Right hindlimb (tissue), 1 donor: ENCODE measurements around the gene TMEM44.
A peak's percentile ranks its signal among the peaks of the same experiment; 100 is the strongest.

Experiments
- DNase-seq: peaks from one replicate; pipeline ENCODE4 v3.0.0-alpha.2; 2018

TMEM44 gene, protein sequence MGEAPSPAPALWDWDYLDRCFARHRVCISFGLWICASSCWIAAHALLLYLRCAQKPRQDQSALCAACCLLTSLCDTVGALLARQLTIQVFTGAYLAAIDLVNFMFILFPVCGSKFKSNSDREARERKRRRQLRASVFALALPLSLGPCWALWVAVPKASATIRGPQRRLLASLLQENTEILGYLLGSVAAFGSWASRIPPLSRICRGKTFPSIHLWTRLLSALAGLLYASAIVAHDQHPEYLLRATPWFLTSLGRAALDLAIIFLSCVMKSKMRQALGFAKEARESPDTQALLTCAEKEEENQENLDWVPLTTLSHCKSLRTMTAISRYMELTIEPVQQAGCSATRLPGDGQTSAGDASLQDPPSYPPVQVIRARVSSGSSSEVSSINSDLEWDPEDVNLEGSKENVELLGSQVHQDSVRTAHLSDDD

DNA sequence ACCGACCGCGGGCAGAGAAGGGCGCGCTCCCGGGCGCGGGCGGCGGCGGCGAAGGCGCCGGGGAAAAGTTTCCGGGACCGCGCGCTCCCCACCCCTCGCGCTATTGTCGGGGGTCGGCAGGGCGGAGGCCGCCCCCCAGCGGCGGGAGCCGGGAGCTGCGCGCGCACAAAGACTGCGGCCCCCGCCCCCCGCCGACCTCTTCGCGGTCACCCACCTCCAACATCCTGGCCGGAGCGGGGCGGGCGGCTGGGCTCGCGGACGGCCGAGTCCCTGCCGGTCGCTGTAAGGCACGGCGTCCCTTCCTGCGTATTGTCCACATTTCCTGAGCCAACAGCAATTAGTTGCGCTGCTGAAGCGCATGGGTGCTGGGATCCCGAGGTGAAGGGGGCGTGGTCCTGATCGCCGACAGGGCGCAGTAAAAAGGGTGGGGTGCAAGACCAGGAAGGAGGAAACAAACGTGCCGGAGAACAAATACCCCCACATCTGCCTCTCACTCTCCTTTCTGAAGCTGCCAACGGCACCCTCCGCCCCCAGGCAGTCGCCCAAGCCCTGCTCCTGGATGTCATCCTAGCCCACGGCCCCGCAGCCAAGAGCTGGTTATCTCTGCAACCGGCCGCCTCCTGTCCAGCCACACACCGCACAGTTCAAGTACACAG is at the start of gene TMEM44:
Gene TMEM44, minus strand, starts transcription at position 71 of the 656 bp plus-strand sequence. CDS start 204 bp downstream, outside the sequence.
- peak; percentile 86 for DNase-seq

- peak; percentile 85 for DNase-seq
These were observed 49.6 kb upstream of the TMEM44 start for GRCh38 chr3:194682694-194683310.

DNA sequence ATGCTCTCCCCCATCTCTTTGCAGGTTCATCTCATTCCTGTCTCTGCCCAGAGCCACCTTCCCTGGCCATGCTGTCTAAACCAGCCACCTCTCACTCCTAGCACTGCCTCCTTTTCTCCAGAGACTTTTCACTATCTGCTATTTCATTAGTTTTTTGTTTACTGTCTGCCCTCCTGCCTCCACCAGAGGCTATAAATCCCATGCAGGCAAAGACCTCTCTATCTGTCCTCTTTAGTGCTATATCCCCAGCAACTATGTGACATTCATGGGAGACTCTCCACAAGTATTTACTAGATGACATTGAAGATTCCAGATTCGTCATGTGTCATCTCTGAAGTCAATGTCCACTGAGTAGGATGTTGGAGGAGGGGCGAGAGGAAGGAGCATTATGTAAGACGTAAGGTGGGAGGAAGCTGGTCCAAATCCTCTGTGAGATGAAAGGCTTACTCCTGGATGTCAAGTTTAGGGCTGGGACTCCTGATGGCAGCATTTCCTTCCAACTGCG is 49.0 kb upstream of the TMEM44 start:
- no peak for DNase-seq

- DNase-seq, result no peak
These were observed 47.8 kb upstream of the TMEM44 start for GRCh38 chr3:194680888-194681615.

DNA sequence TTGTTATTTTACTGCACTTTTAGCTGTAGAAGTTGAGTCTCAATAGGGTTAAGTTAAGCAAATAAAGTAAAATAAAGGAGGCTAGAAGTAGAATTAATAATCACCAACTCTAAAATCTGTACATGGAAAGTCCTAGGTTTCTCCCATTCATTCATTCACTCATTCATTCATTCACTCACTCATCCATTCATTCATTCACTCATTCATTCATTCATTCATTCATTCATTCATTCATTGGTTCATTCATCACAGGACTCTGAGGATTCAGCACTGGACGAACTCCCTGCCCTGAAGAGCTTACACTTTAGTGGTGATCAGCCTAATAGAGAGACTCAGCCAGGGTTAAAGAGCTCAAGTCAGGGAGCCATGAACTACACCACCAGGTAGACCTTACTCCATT is 43.3 kb upstream of the TMEM44 start:
- no peak for DNase-seq

DNA sequence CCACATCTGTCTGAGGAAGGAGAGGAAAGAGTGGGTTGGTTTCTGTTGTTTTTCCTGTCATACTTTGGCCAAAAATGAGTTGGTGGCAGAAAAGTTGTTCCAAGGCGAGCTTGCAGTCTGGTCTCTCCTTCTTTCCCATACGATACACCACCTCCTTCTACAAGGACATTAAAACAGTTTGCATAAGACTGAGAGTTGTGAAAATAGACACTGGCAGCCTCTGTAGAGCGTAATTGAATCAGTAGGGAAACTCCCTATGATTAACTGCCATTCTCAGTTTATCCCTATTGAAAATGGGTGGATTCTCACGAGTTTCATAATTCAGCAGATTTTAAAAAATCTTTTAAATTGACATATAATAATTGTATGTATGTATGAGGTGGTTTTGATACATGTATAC is 42.5 kb upstream of the TMEM44 start:
- DNase-seq, result no peak

DNA sequence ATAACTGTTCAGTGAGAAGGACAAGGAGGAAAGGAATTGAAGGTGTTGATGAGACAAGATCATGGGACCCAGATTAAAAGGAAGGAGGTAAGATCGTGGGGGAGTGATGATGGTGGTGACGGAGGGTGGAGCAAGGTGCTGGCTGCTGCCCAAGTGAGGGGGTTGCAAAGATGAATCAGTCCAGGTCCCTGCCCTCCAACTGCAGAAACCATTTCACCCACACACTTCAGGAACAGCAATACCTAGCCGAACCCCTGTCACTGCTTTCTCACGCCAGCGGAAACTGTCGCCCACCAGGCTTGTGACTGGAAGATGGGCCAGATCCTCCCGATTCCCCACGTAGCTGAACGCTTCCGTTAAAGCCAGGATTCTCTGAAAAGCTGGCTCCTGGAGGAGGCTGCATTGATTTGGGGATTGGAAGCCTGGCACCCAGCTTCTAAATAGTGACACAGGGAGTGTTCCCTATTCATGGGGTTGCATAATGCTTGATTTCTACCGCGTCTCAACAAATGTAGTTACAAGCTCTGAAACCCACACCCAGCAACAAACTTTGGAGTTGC is 41.9 kb upstream of the TMEM44 start:
- DNase-seq, result no peak

GRCh38 chr3:194673761-194674160 is 40.5 kb upstream of the TMEM44 start:
- DNase-seq, result no peak

GRCh38 chr3:194672876-194673275 is 39.7 kb upstream of the TMEM44 start:
- no peak for DNase-seq

DNA sequence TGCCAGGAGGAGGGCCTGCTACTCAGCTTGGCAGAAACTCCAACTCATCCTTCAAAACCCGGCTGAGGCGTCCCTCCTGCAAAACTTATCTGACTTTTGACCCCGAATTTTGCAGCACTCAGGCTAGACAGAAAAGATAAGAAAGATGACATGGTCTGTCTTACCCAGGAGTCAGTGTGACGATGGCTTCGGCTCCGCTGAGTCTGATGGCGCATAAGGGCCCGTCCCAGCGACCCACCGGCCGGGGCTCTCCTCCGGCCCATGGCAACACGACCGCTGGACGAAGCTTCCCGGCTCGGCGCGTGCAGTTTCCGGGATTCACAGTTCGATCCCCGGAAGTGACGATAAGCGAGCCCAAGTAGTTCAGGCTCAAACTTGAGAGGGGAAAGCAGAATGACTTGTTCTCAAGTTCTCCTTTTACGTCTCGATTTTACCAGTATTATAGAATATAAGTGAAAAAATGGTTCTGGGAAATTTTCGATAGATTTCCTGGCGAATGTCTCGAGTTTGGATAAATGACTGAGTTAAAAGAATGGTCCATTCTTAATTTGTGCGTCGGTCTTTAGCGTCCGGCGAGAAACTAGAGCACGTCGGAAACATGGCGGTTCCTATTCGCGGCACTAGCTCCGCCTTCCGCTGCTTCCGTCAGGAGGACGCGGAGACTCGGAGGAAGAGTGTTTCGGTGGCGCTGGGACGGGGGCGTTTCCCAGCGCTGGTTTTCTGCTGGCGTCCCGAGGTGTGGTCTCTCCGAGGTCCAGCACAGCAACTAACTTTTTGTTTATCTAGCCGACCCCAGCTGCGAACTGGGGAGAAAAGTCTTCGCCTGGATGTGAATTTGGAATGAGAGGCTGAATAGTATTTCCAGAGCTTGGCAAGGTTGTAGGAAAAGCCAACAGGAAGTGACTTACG is 38.9 kb upstream of the TMEM44 start, which contains the start of gene LSG1:
Gene LSG1, minus strand, starts transcription at position 292 of the 909 bp plus-strand sequence. Its CDS starts 29 bp downstream, at position 263.
- DNase-seq, result peak; percentile 95

DNA sequence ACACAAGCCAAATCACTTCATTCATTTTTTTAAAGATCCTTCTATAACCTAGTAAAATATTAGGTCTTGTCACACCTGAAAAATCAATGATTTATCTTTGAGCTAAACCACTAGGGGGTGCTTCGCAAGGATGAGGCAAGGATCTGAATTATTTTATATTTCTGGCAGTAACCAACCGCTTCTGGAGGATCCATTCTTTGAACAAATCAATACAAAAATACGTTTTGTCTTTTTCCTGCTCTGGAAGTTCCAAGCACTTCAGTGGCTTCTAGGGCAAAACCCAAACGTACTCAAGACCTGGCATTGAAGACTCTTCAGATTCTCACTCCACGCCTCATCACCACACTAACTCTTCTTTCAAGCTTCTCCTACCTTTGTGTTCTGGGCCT is 38.3 kb upstream of the TMEM44 start:
- no peak for DNase-seq

- no peak for DNase-seq
These were observed 34.1 kb upstream of the TMEM44 start for GRCh38 chr3:194667363-194667762.

GRCh38 chr3:194664857-194665256 is 31.6 kb upstream of the TMEM44 start:
- DNase-seq, result no peak

DNA sequence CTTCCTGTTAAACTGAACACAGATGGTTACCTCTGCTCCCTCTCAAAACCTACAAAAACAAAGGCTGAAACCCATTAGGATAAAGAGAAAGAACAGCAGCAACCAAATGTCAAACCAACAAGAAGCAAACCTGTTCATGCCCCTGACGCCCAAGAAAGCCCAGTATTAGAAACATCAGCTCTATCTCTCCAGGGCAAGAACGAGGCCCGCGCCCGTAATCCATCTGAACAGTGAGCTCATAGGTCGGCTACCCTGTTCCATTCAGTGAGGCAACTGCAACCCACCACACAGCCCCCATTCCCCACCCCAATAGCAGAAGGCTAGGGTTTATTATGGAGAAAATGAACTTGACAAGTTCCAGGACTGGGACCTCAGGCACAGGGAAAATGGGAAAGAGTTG is 28.7 kb upstream of the TMEM44 start:
- DNase-seq, result no peak

DNA sequence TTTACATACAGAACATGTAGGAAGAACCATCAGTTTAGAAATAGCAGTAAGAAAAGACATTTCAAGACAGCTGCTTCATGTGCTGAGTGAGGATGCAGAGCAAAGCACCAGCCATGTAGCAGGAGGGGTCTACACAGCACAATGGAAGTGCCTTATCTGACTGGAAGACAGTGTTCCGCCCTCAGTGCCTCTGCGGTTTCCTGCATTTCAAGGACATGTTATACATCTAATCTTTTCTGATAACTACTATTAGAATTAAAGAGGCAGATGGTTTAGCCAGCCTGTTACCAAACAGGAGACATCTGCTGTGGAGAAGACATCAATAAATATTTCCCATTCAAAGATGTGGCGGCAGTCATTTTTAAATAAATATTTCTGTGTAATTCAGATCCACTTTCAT is 28.2 kb upstream of the TMEM44 start:
- no peak for DNase-seq

GRCh38 chr3:194659778-194660177 is 26.6 kb upstream of the TMEM44 start:
- no peak for DNase-seq

DNA sequence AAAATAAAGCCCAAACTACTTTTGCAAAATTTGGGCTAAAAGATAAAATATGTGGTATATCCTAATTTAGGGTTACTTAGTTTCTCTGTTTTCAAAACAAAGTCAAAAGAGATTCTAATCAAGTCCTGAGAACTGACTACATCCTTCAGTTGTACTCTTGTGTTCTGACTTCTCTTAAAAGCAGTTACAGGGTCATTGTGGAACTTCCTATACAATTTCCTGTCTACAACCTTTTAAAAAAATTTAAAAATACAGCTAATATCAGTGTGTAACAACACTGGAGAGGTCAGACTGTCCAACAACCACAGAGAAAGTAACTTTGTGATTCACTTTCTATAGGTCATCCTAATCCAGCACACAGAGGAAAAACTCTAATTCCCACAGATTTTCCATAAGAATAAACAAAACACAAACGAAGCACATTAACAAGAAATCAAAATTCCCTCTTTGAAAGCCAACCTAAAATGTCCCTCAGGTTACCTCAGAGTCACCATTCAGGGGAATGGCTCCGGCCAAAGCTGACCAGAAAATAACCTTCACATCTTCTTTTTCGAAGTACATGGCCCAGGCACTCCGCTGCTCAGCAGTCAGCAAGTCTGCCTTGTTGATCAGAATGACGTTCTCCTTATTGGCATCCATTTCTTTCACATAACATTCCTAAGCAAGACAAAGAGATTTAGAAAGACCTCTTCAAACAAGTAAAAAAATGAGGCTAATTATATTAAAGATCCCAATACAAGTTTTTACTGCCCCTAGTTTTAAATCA is 25.4 kb upstream of the TMEM44 start:
- no peak for DNase-seq

GRCh38 chr3:194657439-194657838 is 24.2 kb upstream of the TMEM44 start:
- DNase-seq, result no peak

DNA sequence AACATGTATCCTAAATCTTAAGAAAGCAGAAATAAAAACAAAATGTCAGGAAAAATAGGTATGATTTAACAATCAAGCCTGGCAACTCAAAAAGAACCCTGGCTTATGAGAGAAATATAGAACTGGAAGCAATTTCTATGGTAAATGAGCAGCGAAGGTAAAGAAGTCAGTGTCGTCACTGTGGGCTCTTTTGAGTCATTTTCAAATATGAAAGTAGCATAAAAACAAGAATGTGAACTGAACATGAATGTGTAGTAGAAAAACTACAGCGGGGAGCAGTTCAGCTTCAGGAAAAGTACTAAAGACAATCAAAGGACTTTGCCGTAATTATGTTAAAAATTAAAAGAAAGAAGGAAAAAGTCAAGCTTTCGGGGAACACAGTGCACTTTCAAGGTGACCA is 21.2 kb upstream of the TMEM44 start:
- DNase-seq, result no peak

- no peak for DNase-seq
These were observed 14.5 kb upstream of the TMEM44 start for GRCh38 chr3:194647747-194648146.

- DNase-seq, result no peak
These were observed 9.6 kb upstream of the TMEM44 start for GRCh38 chr3:194642769-194643168.
